K562 (cell line): Measurements from ENCODE around the gene BCORL1. TPM values are rescaled to one million over a fixed set of nuclear protein-coding genes. Genes with fewer than 3 reads are reported as not detected.

ENCODE experiments used
- ATAC-seq: fragments of 200-7000 bp; cut with Tn5 transposase; 3 replicates; pipeline ENCODE4 v1.9.1; 2020; ENCODE audit warnings: moderate library complexity
- BruUV-seq: library from RNA; stranded (reverse); fragments of 400-500 nt; replicated peaks from 2 replicates; lab custom pipeline; 2021; lab: Mats Ljungman, UMichigan
- CTCF ChIA-PET: fragments of 300-600 bp; formaldehyde crosslinking; extraction: SDS; loops from one replicate; lab custom pipeline; 2021; ENCODE audit warnings: low intra/inter-chr PET ratio; lab: Yijun Ruan, JAX
- POLR2A ChIA-PET: fragments of 300-600, 350-650 bp; sonication (Branson Sonifier 250); formaldehyde crosslinking; extraction: SDS; loops from one replicate; lab custom pipeline; 2021; ENCODE audit warnings: antibody characterized with exemption, inconsistent platforms; lab: Yijun Ruan, JAX
- DNase-seq, 4 experiments: peaks; one replicate each; pipeline versions ENCODE4 v3.0.0 to v3.0.0-alpha.2; 2011 to 2018; ENCODE audit warnings: low spot score in 3 of 4, mixed read lengths in 3 of 4; ENCODE audit errors: extremely low read depth in 1 of 4
- FAIRE-seq: peaks from 2 replicates; lab custom pipeline; 2011; peaks lifted over from hg19 to GRCh38; lab: Jason Lieb, UNC
- H2AFZ ChIP-seq: 2 replicates; pipeline ENCODE4 v1.6.0; 2011; ENCODE audit warnings: low read depth, low read length, control low read depth, inconsistent platforms
- H3K27ac ChIP-seq: fragments of 200-600 bp; 3 replicates; pipeline ENCODE4 v1.8.0; 2011; ENCODE audit warnings: low read depth, mild to moderate bottlenecking, control low read depth, inconsistent platforms, low read length, moderate library complexity, mixed read lengths; ENCODE audit errors: extremely low read depth
- H3K27me3 ChIP-seq, 2 experiments: fragments of 300-600 bp in 1 of 2; 2 replicates in 1 of 2; 3 replicates in 1 of 2; pipeline versions ENCODE4 v1.6.0 to v1.8.0; 2011; ENCODE audit warnings: inconsistent platforms in 2 of 2, low read length in 2 of 2, mild to moderate bottlenecking in 1 of 2, mixed read lengths in 1 of 2, moderate library complexity in 1 of 2; ENCODE audit not compliant: control insufficient read depth in 2 of 2, insufficient read depth in 2 of 2
- H3K36me3 ChIP-seq: fragments of 300-600 bp; 3 replicates; pipeline ENCODE4 v1.8.0; 2011; ENCODE audit warnings: mild to moderate bottlenecking, low read length, inconsistent platforms; ENCODE audit not compliant: control insufficient read depth, insufficient read depth
- H3K4me1 ChIP-seq, 2 experiments: fragments of 200-600 bp in 1 of 2; replicated peaks in 1 of 2; 2 replicates in 1 of 2; 3 replicates in 1 of 2; pipeline versions ENCODE4 v1.5.1 to v1.8.0; 2011; ENCODE audit warnings: inconsistent platforms in 2 of 2, low read length in 2 of 2, mild to moderate bottlenecking in 1 of 2, mixed read lengths in 1 of 2, moderate library complexity in 1 of 2; ENCODE audit not compliant: control insufficient read depth in 2 of 2, insufficient read depth in 2 of 2
- H3K4me2 ChIP-seq: 2 replicates; pipeline ENCODE4 v1.6.1; 2011; ENCODE audit warnings: low read length, control low read depth, inconsistent platforms, mixed read lengths; ENCODE audit not compliant: insufficient read depth
- H3K4me3 ChIP-seq: fragments of 200-600 bp; sonication (generic), shearing (Covaris generic); 2 replicates; pipeline ENCODE4 v1.5.1; 2016; ENCODE audit warnings: control low read depth, inconsistent platforms
- H3K79me2 ChIP-seq: fragments of 200-600 bp; 3 replicates; pipeline ENCODE4 v1.8.0; 2011; ENCODE audit warnings: low read length, inconsistent platforms; ENCODE audit not compliant: control insufficient read depth, insufficient read depth
- H3K9ac ChIP-seq, 2 experiments: 2 replicates each; pipeline versions ENCODE4 v1.6.0 to v1.6.1; 2011; ENCODE audit warnings: low read depth in 2 of 2, low read length in 2 of 2, control low read depth in 1 of 2, inconsistent platforms in 1 of 2, mild to moderate bottlenecking in 1 of 2, mixed read lengths in 1 of 2; ENCODE audit not compliant: insufficient read depth in 1 of 2
- H3K9me1 ChIP-seq: one replicate; pipeline ENCODE4 v1.6.0; 2011; ENCODE audit warnings: inconsistent platforms, mild to moderate bottlenecking, low read length, moderate library complexity; ENCODE audit not compliant: control insufficient read depth, insufficient read depth
- H3K9me3 ChIP-seq: replicated peaks from 2 replicates; pipeline ENCODE4 v1.5.1; 2011; ENCODE audit warnings: low read depth, low read length, inconsistent platforms; ENCODE audit not compliant: control insufficient read depth, insufficient read depth
- H4K20me1 ChIP-seq: replicated peaks from 2 replicates; pipeline ENCODE4 v1.6.1; 2011; ENCODE audit warnings: low read length, inconsistent platforms, mixed read lengths; ENCODE audit not compliant: control insufficient read depth, insufficient read depth
- CBX8 ChIP-seq: fragments of 200-600 bp; sonication (generic); IDR thresholded peaks from 2 replicates; pipeline ENCODE4 v1.6.1; 2012; ENCODE audit warnings: borderline replicate concordance, mixed run types, low read depth, mild to moderate bottlenecking, moderate library complexity, mixed read lengths, low read length, control low read depth, inconsistent platforms; ENCODE audit not compliant: poor library complexity, severe bottlenecking; ENCODE audit errors: extremely low read depth
- ELF1 ChIP-seq: fragments of 200-800 bp; sonication (Bioruptor generic); IDR thresholded peaks from 2 replicates; pipeline ENCODE4 v1.6.1; 2016; ENCODE audit warnings: missing genetic modification characterization, missing compliant biosample characterization
- ERF ChIP-seq: fragments of 450-650 bp; formaldehyde crosslinking; IDR thresholded peaks from 2 replicates; pipeline ENCODE4 v1.4.0; 2020; ENCODE audit warnings: mild to moderate bottlenecking, mixed read lengths
- FOXA1 ChIP-seq: fragments of 450-650 bp; IDR thresholded peaks from 2 replicates; pipeline ENCODE4 v1.6.1; 2016; ENCODE audit warnings: mild to moderate bottlenecking, borderline replicate concordance
- FOXJ2 ChIP-seq: fragments of 200-800 bp; sonication (Bioruptor generic); IDR thresholded peaks from 2 replicates; pipeline ENCODE4 v1.6.1; 2016; ENCODE audit warnings: missing genetic modification characterization, missing compliant biosample characterization
- FOXJ3 ChIP-seq: sonication (generic); formaldehyde crosslinking; IDR thresholded peaks from 2 replicates; pipeline ENCODE4 v1.4.0; 2020; ENCODE audit warnings: mild to moderate bottlenecking, missing genetic modification reagents
- HCFC1 ChIP-seq: IDR thresholded peaks from 2 replicates; pipeline ENCODE4 v1.6.1; 2012; ENCODE audit warnings: low read depth, low read length, improper control_type of control experiment
- HNRNPUL1 ChIP-seq: fragments of 200-400 bp; formaldehyde crosslinking; IDR thresholded peaks from 2 replicates; pipeline ENCODE4 v1.6.1; 2017; ENCODE audit warnings: low read length
- IRF2 ChIP-seq: sonication (generic); formaldehyde crosslinking; IDR thresholded peaks from 2 replicates; pipeline ENCODE4 v1.8.1; 2022; ENCODE audit warnings: mild to moderate bottlenecking, missing genetic modification reagents
- NCOA6 ChIP-seq: fragments of 450-650 bp; IDR thresholded peaks from 2 replicates; pipeline ENCODE4 v1.6.1; 2017; ENCODE audit warnings: mild to moderate bottlenecking
- SAP30 ChIP-seq: fragments of 200-600 bp; sonication (generic); IDR thresholded peaks from 2 replicates; pipeline ENCODE4 v1.6.1; 2012; ENCODE audit warnings: borderline replicate concordance, low read depth, mild to moderate bottlenecking, moderate library complexity, low read length, control low read depth, inconsistent platforms; ENCODE audit not compliant: insufficient read depth, poor library complexity, severe bottlenecking
- U2AF2 ChIP-seq: fragments of 200-400 bp; formaldehyde crosslinking; optimal IDR thresholded peaks from 2 replicates; pipeline ENCODE3; 2017; ENCODE audit warnings: low read depth, mild to moderate bottlenecking, low read length
- XRCC4 ChIP-seq: IDR thresholded peaks from one replicate; pipeline ENCODE4 v1.6.1; 2011; ENCODE audit not compliant: insufficient read depth, insufficient read length; ENCODE audit errors: extremely low read depth
- ZNF431 ChIP-seq: sonication (generic); formaldehyde crosslinking; IDR thresholded peaks from 2 replicates; pipeline ENCODE4 v1.8.0; 2022; ENCODE audit warnings: mild to moderate bottlenecking, missing genetic modification reagents
- WGBS: fragments of 100-300 bp; shearing (Covaris generic); methylation state at CpG from one replicate; pipeline ENCODE4 v1.1.6; 2016; ENCODE audit warnings: low coverage, mixed read lengths; ENCODE audit not compliant: insufficient coverage; ENCODE audit errors: missing lambda C conversion rate; 5-methylcytosine and 5-hydroxymethylcytosine counted together
- in situ Hi-C: fragments of 300-500 bp; cut with MboI; formaldehyde crosslinking; loops from 4 replicates; pipeline ENCODE4 v1.15.0; 2018; ENCODE audit warnings: inconsistent platforms, mixed read lengths
- intact Hi-C: fragments of 100-400 bp; cut with micrococcal nuclease; formaldehyde crosslinking; loops from 2 replicates; pipeline ENCODE4 v1.14.2; 2022
- polyA plus RNA-seq, 8 experiments: library from polyadenylated mRNA; depleted of rRNA in 4 of 8; stranded (reverse) in 5 of 8; unstranded in 3 of 8; fragments of >200 nt; fragmentation: Nextera tagmentation in 2 of 8; fragmentation: Illumina TruSeq in 1 of 8; extraction: Ambion mirVana in 2 of 8; extraction: Trizol in 1 of 8; gene quantifications; 2 replicates each; pipeline versions ENCODE4 v1.2.1 to v1.2.3, GENCODE V29; 2011 to 2014; ENCODE audit warnings: inconsistent platforms in 1 of 8, missing spikeins in 1 of 8
- total RNA-seq, 7 experiments: library from RNA; depleted of rRNA in 6 of 7; stranded (reverse); fragments of >200 nt in 6 of 7; fragmentation: Illumina TruSeq in 2 of 7; extraction: Trizol in 2 of 7; gene quantifications; 2 replicates each; pipeline versions ENCODE4 v1.2.1 to v1.2.3, GENCODE V29; 2011 to 2021; ENCODE audit warnings: low replicate concordance in 1 of 7
- TF ChIP-seq, protein P1 (sequence below): sonication (generic); formaldehyde crosslinking; IDR thresholded peaks from 2 replicates; pipeline ENCODE4 v1.8.0; 2022; ENCODE audit warnings: missing genetic modification reagents, mild to moderate bottlenecking, moderate library complexity, borderline replicate concordance
- TF ChIP-seq, protein P2 (sequence below): IDR thresholded peaks from 2 replicates; pipeline ENCODE4 v1.6.1; 2011; ENCODE audit warnings: borderline replicate concordance, low read depth, mild to moderate bottlenecking, moderate library complexity, low read length; ENCODE audit not compliant: insufficient read depth, poor library complexity, severe bottlenecking

The BCORL1 gene
- total and polyA plus RNA-seq, 9 of the 15 experiments (the other 6 are each of a cell fraction or from before 2014, with no cell fraction given): 0.48 to 29.6 (median 2.1) TPM

DNA sequence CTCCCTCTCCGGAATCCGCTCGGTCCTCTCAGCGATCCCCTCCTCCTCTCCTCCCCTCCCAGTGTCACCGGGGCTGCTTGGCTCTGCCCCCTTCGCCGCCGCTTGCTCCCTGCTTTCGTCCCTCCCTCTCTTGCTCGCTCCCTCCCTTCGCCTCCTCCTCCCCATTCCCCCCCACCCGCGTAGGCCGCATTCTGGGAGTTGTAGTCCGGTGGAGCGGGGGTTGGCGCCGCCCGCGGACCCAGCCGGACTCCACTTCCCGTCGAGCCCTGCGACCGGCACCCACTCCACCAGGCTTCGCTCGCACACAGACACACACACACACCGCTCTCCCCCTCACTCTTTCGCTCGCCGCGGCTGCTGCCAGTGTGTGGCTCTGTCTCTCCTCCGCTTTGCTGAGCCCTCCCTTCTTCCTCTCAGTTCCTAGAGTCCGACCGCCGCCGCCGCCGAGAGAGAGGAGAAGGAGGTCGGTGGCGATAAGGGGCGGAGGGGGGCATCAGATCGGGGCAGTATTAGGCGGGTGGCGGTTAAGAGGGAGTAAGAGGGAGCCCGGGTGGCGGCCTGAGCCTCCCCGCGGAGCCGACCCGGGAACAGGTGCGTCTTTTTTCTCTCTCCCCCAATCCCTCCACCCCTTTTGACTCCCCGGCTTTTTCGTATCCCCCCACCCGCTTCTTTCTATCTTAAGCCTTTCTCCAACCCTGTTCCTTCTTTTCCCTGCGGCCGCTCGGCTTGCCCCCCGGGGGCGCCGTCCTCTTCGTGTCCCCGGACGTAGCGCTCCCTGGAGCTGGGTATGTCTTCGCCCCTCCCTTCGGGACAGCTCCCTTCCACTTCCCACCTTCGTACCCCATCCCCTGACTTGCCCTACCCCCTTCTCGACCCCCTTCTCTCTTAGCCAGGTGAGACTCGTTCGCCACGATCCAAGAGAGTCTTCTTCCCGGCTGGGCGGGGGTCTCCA, at the start of gene BCORL1 (continued):
- 0 out of 2 replicates have a peak, but pooled peaks have one; percentile 0 for TF ChIP-seq ZNF431 (CRISPR knock-in tag)
- TF ChIP-seq, all 486 proteins: peak for 98

DNA sequence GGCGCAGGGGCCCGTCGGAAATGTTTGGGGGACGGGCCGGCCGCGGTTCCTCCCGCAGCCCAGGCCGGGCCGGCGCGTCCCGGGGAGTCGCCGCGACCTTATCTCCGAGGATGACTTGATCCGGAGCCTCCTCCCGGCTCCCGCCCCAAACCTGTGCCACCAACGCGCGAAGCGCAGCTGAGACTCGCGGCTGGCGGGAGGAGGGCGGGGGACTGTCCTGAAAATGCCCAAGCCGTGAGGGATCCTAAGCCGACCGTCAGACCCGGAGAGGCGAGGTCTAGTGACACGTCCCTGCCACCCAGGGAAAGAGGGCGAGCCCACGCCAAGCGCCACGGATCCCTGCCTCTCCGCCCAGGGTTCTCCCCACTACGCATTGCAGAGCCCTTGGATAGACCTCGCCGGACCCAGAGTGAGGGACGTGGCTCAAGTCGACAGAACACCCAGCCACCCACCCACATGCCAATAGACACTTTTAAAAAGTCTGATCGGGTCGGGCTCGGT, 49.6 kb upstream of the BCORL1 start:
- ChIA-PET CTCF (interaction anchor here (0.6 kb wide), 1 partner anchor 193 kb away, joined by 6 read pairs; no protein-coding TSS in a partner anchor), POLR2A (no interaction called here)
- no TSS peak for BruUV-seq
- Histone ChIP-seq H3K4me3 (peak overlapping the region; percentile 49), H3K4me2 (peak overlapping the region; percentile 63), H3K4me1 (peaks cover 4 to 19% of the 10 kb centered on the region in 2 experiments; a peak in 3 of 5 replicates), H3K27ac (peak overlapping the region; percentile 78), H2AFZ (peak overlapping the region; percentile 66), H3K9me1 (no peaks in the 10 kb centered on the region), H3K36me3 (peaks cover 21% of the 10 kb centered on the region), H3K79me2 (no peaks in the 10 kb centered on the region), H3K27me3 (no peaks in the 10 kb centered on the region), H3K9me3 (no peaks in the 10 kb centered on the region), H3K9ac (peak overlapping the region; percentile 53 to 91), H4K20me1 (no peaks in the 10 kb centered on the region)
- DNase-seq (peak; percentile 60 to 77 (median 64)), FAIRE-seq (peak; percentile 37), ATAC-seq (peak; percentile 40)
- WGBS: 13% methylated on average over 37 of the region's 47 CpGs
- in situ Hi-C loops (no loop called here), intact Hi-C loops (loop anchor here (1.0 to 2.0 kb wide), 2 partner anchors 28 to 50 kb away; partner anchors contain the start of gene BCORL1)
- TF ChIP-seq ERF (no peak), FOXA1 (no peak), CBX8 (no peak), IRF2 (no peak), FOXJ2 (tag) (no peak), U2AF2 (no peak), ELF1 (no peak), HCFC1 (no peak), HNRNPUL1 (no peak), XRCC4 (no peak), SAP30 (peak; percentile 13), FOXJ3 (CRISPR knock-in tag) (no peak), NCOA6 (no peak)
- TF ChIP-seq, protein P1, sequence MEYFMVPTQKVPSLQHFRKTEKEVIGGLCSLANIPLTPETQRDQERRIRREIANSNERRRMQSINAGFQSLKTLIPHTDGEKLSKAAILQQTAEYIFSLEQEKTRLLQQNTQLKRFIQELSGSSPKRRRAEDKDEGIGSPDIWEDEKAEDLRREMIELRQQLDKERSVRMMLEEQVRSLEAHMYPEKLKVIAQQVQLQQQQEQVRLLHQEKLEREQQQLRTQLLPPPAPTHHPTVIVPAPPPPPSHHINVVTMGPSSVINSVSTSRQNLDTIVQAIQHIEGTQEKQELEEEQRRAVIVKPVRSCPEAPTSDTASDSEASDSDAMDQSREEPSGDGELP: peak; percentile 60; the same call in 1 of the 2 replicates
- TF ChIP-seq, protein P2, sequence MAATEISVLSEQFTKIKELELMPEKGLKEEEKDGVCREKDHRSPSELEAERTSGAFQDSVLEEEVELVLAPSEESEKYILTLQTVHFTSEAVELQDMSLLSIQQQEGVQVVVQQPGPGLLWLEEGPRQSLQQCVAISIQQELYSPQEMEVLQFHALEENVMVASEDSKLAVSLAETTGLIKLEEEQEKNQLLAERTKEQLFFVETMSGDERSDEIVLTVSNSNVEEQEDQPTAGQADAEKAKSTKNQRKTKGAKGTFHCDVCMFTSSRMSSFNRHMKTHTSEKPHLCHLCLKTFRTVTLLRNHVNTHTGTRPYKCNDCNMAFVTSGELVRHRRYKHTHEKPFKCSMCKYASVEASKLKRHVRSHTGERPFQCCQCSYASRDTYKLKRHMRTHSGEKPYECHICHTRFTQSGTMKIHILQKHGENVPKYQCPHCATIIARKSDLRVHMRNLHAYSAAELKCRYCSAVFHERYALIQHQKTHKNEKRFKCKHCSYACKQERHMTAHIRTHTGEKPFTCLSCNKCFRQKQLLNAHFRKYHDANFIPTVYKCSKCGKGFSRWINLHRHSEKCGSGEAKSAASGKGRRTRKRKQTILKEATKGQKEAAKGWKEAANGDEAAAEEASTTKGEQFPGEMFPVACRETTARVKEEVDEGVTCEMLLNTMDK: no peak
